Endodermal cell (in vitro differentiated cells): Measurements from ENCODE around the gene RNF41. TPM values are rescaled to one million over a fixed set of nuclear protein-coding genes. Genes with fewer than 3 reads are reported as not detected.
A peak's percentile ranks its signal among the peaks of the same experiment; 100 is the strongest.

Experiments used
- DNase-seq: peaks from one replicate; pipeline ENCODE4 v3.0.0-alpha.2; 2017
- H3K27ac ChIP-seq: 2 replicates; pipeline ENCODE4 v1.5.1; 2013; ENCODE audit warnings: mild to moderate bottlenecking, low read depth, low read length, moderate library complexity
- H3K27me3 ChIP-seq: 2 replicates; pipeline ENCODE4 v1.6.1; 2013; ENCODE audit warnings: mild to moderate bottlenecking, low read length, moderate library complexity; ENCODE audit not compliant: insufficient read depth, control insufficient read depth, poor library complexity, severe bottlenecking
- H3K36me3 ChIP-seq: 2 replicates; pipeline ENCODE4 v1.7.0; 2013; ENCODE audit warnings: mild to moderate bottlenecking, low read length, moderate library complexity; ENCODE audit not compliant: control insufficient read depth, insufficient read depth
- H3K4me1 ChIP-seq: one replicate; pipeline ENCODE4 v1.7.0; 2013; ENCODE audit warnings: low read length; ENCODE audit not compliant: control insufficient read depth, insufficient read depth
- H3K4me3 ChIP-seq: 2 replicates; pipeline ENCODE4 v1.5.1; 2013; ENCODE audit warnings: mild to moderate bottlenecking, low read length, moderate library complexity
- H3K9ac ChIP-seq: 2 replicates; pipeline ENCODE4 v1.6.1; 2013; ENCODE audit warnings: mild to moderate bottlenecking, low read length, moderate library complexity; ENCODE audit not compliant: poor library complexity, severe bottlenecking; ENCODE audit errors: extremely low read depth
- H3K9me3 ChIP-seq: 2 replicates; pipeline ENCODE4 v1.6.1; 2013; ENCODE audit warnings: mild to moderate bottlenecking, low read length, moderate library complexity; ENCODE audit not compliant: control insufficient read depth
- H3K27ac Mint-ChIP-seq: 2 replicates; pipeline ENCODE4 v1.8.0; 2020; ENCODE audit warnings: mixed read lengths
- H3K27me3 Mint-ChIP-seq: 2 replicates; pipeline ENCODE4 v1.8.0; 2021; ENCODE audit warnings: mild to moderate bottlenecking, mixed read lengths; ENCODE audit not compliant: insufficient read depth
- H3K36me3 Mint-ChIP-seq: 2 replicates; pipeline ENCODE4 v1.8.0; 2020; ENCODE audit warnings: low read depth, mixed read lengths
- H3K4me1 Mint-ChIP-seq: 2 replicates; pipeline ENCODE4 v1.8.0; 2020; ENCODE audit warnings: mixed read lengths
- H3K4me3 Mint-ChIP-seq: 2 replicates; pipeline ENCODE4 v1.8.0; 2020; ENCODE audit warnings: mild to moderate bottlenecking, moderate library complexity, mixed read lengths
- H3K9me3 Mint-ChIP-seq: 2 replicates; pipeline ENCODE4 v1.8.0; 2020; ENCODE audit warnings: mild to moderate bottlenecking, mixed read lengths
- CTCF ChIP-seq: fragments of 200-600 bp; sonication (generic); conservative IDR thresholded peaks from 2 replicates; pipeline ENCODE4 v1.5.0; 2021; ENCODE audit warnings: antibody characterized with exemption, mild to moderate bottlenecking
- WGBS, 2 experiments: methylation state at CpG; one replicate each; pipeline versions ENCODE4 v1.1.5 to v1.1.7; 2013; ENCODE audit warnings: missing lambda C conversion rate in 2 of 2, mixed read lengths in 1 of 2; ENCODE audit not compliant: insufficient coverage in 1 of 2, insufficient read length in 1 of 2; 5-methylcytosine and 5-hydroxymethylcytosine counted together
- total RNA-seq, 2 donors: library from RNA; stranded (reverse); fragmentation: NEBNext Ultra II Directional in 1 of 2; extraction: Animal tissue kit (Norgen Biotek cat#: 25700) in 1 of 2; gene quantifications; 2 replicates in 1 of 2; 3 replicates in 1 of 2; pipeline ENCODE4 v1.2.1, GENCODE V29; 2021

RNF41 gene
- total RNA-seq, 2 donors from 2014 or later, result 45.8 to 48.9 TPM

DNA sequence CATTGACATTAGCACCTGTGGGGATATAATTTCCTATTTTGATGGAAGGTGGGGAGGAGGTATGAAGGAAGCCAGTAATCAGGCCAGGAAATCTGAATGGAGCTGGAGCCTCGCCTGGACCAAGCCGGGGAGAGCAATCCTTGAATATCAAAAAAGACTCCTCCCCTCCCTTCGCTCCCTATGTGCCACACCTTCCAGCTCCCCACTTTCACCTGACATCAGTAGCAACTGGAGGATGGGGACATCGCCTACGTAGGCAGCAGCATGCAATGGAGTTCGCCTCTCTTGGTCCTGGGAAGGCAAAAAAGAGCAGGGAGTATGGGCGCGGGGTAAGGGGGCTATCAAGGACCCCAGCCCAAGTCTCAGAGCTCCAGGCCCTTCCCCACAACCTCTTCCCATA lies 35.3 kb upstream of the RNF41 start:
- H3K9me3 Mint-ChIP-seq, result no peaks in the 10 kb centered on the region
- H3K27ac Mint-ChIP-seq, result no peak overlapping the region
- H3K4me1 ChIP-seq, result no peaks in the 10 kb centered on the region
- no peaks in the 10 kb centered on the region for H3K9me3 ChIP-seq
- peaks cover 19% of the 10 kb centered on the region for H3K4me1 Mint-ChIP-seq
- H3K9ac ChIP-seq, result peak overlapping the region; percentile 59
- H3K4me3 ChIP-seq, result peak overlapping the region; percentile 96
- no peak overlapping the region for H3K27ac ChIP-seq
- peak overlapping the region; percentile 95 for H3K4me3 Mint-ChIP-seq
- peaks cover 47% of the 10 kb centered on the region for H3K36me3 ChIP-seq
- no peak for TF ChIP-seq CTCF
- DNase-seq, result no peak
- 40 to 67% methylated on average over 1 to 7 of the region's 8 CpGs for WGBS, 2 experiments
- no peaks in the 10 kb centered on the region for H3K27me3 ChIP-seq
- no peaks in the 10 kb centered on the region for H3K27me3 Mint-ChIP-seq
- H3K36me3 Mint-ChIP-seq, result peaks cover 40% of the 10 kb centered on the region

DNA sequence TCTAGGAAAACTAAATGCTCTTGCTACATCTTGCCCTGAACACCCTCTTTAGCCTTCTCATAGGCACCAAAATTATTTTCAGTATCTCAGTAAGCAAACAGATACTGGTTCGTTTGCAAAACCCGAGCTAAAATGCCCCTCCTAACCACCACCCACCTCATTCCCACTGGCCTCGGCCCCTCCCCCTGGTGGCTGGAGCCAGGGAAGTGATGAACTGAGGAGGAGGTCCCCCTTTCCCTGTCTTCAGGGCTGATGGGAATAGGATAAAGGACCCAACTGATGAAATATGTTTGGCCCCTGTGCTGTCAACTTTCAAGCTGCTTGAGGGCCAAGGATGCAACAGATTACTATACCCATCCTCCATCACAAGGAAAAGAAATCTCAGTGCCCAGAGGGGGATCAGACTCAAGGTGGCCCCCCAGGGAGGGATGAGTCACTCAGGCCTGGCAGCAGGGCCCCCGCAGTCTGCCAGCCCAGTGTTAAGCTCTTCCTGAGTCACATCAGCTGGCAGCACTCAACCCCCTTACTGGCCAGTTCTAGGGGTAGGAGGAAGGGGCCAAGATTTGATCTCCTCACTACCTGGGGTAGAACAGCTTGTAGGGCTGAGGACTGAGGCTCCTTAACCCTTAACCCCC lies 34.7 kb upstream of the RNF41 start:
- no peaks in the 10 kb centered on the region for H3K4me1 ChIP-seq
- WGBS, 2 experiments, result 59% methylated on average over 4 of the region's 4 CpGs; no CpG with 5 or more reads in 1 of the 2 experiments
- H3K27ac Mint-ChIP-seq, result peak overlapping the region; percentile 6
- H3K27me3 Mint-ChIP-seq, result no peaks in the 10 kb centered on the region
- peak overlapping the region; percentile 96 for H3K4me3 ChIP-seq
- H3K9me3 ChIP-seq, result no peaks in the 10 kb centered on the region
- peaks cover 53% of the 10 kb centered on the region for H3K36me3 ChIP-seq
- peak; percentile 81 for DNase-seq
- H3K27me3 ChIP-seq, result no peaks in the 10 kb centered on the region
- H3K9ac ChIP-seq, result no peak overlapping the region
- peaks cover 19% of the 10 kb centered on the region for H3K4me1 Mint-ChIP-seq
- peak overlapping the region; percentile 95 for H3K4me3 Mint-ChIP-seq
- no peaks in the 10 kb centered on the region for H3K9me3 Mint-ChIP-seq
- no peak overlapping the region for H3K27ac ChIP-seq
- peak; percentile 52 for TF ChIP-seq CTCF
- H3K36me3 Mint-ChIP-seq, result peaks cover 47% of the 10 kb centered on the region

- no peak overlapping the region for H3K4me3 ChIP-seq
- no peaks in the 10 kb centered on the region for H3K27me3 Mint-ChIP-seq
- H3K9ac ChIP-seq, result no peak overlapping the region
- peaks cover 49% of the 10 kb centered on the region for H3K36me3 Mint-ChIP-seq
- no peaks in the 10 kb centered on the region for H3K9me3 Mint-ChIP-seq
- H3K27ac ChIP-seq, result no peak overlapping the region
- H3K27ac Mint-ChIP-seq, result no peak overlapping the region
- H3K4me3 Mint-ChIP-seq, result no peak overlapping the region
- 94 to 100% methylated on average over 3 to 7 of the region's 7 CpGs for whole genome bisulfite sequencing, 2 experiments
- H3K27me3 ChIP-seq, result no peaks in the 10 kb centered on the region
- DNase-seq, result peak; percentile 36
- no peaks in the 10 kb centered on the region for H3K4me1 ChIP-seq
- H3K4me1 Mint-ChIP-seq, result peaks cover 19% of the 10 kb centered on the region
- no peaks in the 10 kb centered on the region for H3K9me3 ChIP-seq
- TF ChIP-seq CTCF, result no peak
- H3K36me3 ChIP-seq, result peaks cover 60% of the 10 kb centered on the region
These were observed 33.9 kb upstream of the RNF41 start for GRCh38 chr12:56255671-56256070.
